H1 (cell line): ENCODE data around the gene ZRANB1. TPM values are rescaled to one million over a fixed set of nuclear protein-coding genes. Genes with fewer than 3 reads are reported as not detected.

Source experiments
- BCL11A ChIP-seq, 2 experiments: IDR thresholded peaks; one replicate each; pipeline ENCODE4 v1.6.1; 2011; ENCODE audit warnings: low read depth in 2 of 2, low read length in 2 of 2, mild to moderate bottlenecking in 2 of 2
- CBX5 ChIP-seq: fragments of 300-800, 300-1000 bp; sonication (generic); IDR thresholded peaks from 2 replicates; pipeline ENCODE4 v1.7.1; 2016; ENCODE audit warnings: antibody characterized with exemption, low read length, low read depth
- CHD7 ChIP-seq: fragments of 300-600 bp; sonication (generic); IDR thresholded peaks from 2 replicates; pipeline ENCODE4 v1.7.1; 2012; ENCODE audit warnings: low read length, moderate library complexity, mild to moderate bottlenecking, inconsistent platforms; ENCODE audit not compliant: insufficient replicate concordance
- EGR1 ChIP-seq: IDR thresholded peaks from 2 replicates; pipeline ENCODE4 v1.6.1; 2011; ENCODE audit warnings: low read depth, low read length, borderline replicate concordance
- EZH2 ChIP-seq: fragments of 200-600 bp; sonication (generic); IDR thresholded peaks from 2 replicates; pipeline ENCODE4 v1.7.1; 2012; ENCODE audit warnings: low read depth, mild to moderate bottlenecking, moderate library complexity, low read length, inconsistent platforms; ENCODE audit not compliant: severe bottlenecking
- KDM4A ChIP-seq: IDR thresholded peaks from one replicate; pipeline ENCODE4 v1.7.1; 2012; ENCODE audit warnings: low read depth, mild to moderate bottlenecking, moderate library complexity, low read length, inconsistent platforms; ENCODE audit not compliant: severe bottlenecking
- KDM5A ChIP-seq: fragments of 200-600 bp; IDR thresholded peaks from 2 replicates; pipeline ENCODE4 v1.7.1; 2012; ENCODE audit warnings: mild to moderate bottlenecking, low read length, inconsistent platforms, mixed read lengths
- TCF12 ChIP-seq: IDR thresholded peaks from 2 replicates; pipeline ENCODE4 v1.6.1; 2011; ENCODE audit warnings: low read depth, mild to moderate bottlenecking, low read length
- polyA plus RNA-seq, 7 experiments: library from polyadenylated mRNA; depleted of rRNA in 3 of 7; stranded (reverse) in 5 of 7; unstranded in 2 of 7; fragments of >200 nt in 5 of 7; fragments of 200-250 nt in 2 of 7; gene quantifications; 1 replicate in 5 of 7; 2 replicates in 1 of 7; 4 replicates in 1 of 7; pipeline versions ENCODE4 v1.2.1 to v1.2.3, GENCODE V29; 2011 to 2013; ENCODE audit warnings: missing spikeins in 2 of 7, mixed read lengths in 2 of 7
- total RNA-seq: library from RNA; stranded (reverse); fragmentation: NEBNext Ultra II Directional; extraction: Animal tissue kit (Norgen Biotek cat#: 25700); gene quantifications from 2 replicates; pipeline ENCODE4 v1.2.1, GENCODE V29; 2021

The ZRANB1 gene
- total and polyA plus RNA-seq, 2 of the 8 experiments (the other 6 are each of a cell fraction or from before 2014, with no cell fraction given): 6.1 to 19.9 TPM

DNA sequence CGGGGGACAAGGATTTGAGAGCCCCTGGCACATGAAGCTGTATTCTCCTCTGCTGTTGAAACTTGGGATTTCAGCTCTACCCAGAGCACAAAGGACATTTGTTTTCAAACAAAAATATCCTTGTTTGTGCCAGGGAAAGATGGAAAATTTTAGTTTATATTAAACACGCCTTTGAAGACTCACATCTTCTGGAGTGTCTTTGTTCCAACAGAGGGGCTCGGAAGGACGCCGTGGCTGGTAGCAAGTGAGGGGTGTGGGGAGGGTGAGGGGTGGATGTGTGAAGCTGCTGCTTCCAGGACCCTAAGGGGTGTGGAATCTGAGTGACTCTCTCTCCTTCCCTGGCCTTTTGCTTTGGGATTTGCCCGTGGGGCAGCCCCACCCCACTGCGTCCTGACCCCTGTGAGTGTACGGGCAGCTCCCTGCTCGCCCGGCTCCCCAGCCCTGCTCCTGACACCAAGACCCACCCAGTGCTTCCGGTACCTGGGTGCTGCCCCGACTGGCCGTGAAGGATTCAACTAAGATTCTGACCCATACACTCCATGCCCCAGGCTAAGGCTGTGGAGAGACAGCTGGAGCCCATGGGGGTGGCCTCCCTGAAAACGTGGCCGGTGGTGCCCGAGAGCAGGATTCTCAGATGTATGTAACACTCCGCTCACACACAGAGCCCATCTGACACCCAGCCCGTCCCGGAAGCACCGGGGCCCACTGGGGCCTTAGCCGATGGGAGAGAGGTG lies 59.6 kb downstream of the ZRANB1 start (continued):
- no peak for TF ChIP-seq CHD7
- TF ChIP-seq EGR1: no peak
- no peak for TF ChIP-seq EZH2
- no peak for TF ChIP-seq KDM4A
- no peak for TF ChIP-seq CBX5
- no peak for TF ChIP-seq TCF12
- no peak for TF ChIP-seq BCL11A (IDR thresholded peaks at IDR 0.05; ENCODE audit: low read depth in 2 of 2, low read length in 2 of 2)
- TF ChIP-seq KDM5A: no peak
